Measurements from ENCODE around the gene DDB1. TPM values are rescaled to one million over a fixed set of nuclear protein-coding genes. Genes with fewer than 3 reads are reported as not detected.

The DDB1 gene
- total and polyA plus RNA-seq, 2 of the 4 experiments (the other 2 are of a cell fraction): 221 to 412 TPM

DNA sequence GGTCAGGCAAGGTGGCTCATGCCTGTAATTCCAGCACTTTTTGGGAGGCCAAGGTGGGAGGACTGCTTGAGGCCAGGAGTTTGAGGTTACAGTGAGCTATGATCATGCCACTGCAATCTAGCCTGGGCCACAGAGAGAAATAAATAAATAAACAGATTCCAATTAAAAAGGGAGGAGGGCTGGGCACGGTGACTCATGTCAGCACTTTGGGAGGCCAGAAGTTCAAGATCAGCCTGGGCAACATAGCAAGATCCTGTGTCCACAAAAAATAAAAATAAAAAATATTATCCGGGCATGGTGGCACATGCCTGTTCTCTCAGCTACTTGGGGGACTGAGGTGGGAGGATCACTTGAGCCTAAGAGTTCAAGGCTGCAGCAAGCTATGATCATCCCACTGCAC lies 21.3 kb upstream of the DDB1 start:
- no peak overlapping the region for H4K91ac ChIP-seq (ENCODE audit: insufficient read depth, low read depth, low read length)
- no peak overlapping the region for H2AK5ac ChIP-seq (ENCODE audit: low read depth, low read length)
- H3K14ac ChIP-seq (replicated peaks; ENCODE audit: low read depth, low read length): no peak overlapping the region
- DNase-seq (no peak), ATAC-seq (ENCODE audit: low read depth) (no peak)
- no peak overlapping the region for H2AK9ac ChIP-seq (replicated peaks; ENCODE audit: low read depth, low read length, poor library complexity)
- H2BK15ac ChIP-seq (ENCODE audit: low read depth, low read length): no peak overlapping the region
- no peak overlapping the region for H2BK20ac ChIP-seq (ENCODE audit: low read depth, low read length)
- no peak overlapping the region for H2BK5ac ChIP-seq (ENCODE audit: low read depth, low read length, poor library complexity, severe bottlenecking)
- H3K4me2 ChIP-seq (ENCODE audit: low read depth, low read length): no peak overlapping the region
- ChIA-PET POLR2A (ENCODE audit: unreplicated experiment) (no interaction called here), CTCF (no interaction called here)
- no peak overlapping the region for H3K18ac ChIP-seq (ENCODE audit: low read depth, low read length)
- no peak overlapping the region for H4K5ac ChIP-seq (ENCODE audit: low read depth, low read length)
- H3K9me3 ChIP-seq (ENCODE audit: control insufficient read depth, insufficient read depth, low read length): no peaks in the 10 kb centered on the region
- H4K20me1 ChIP-seq (ENCODE audit: insufficient read depth, low read length): no peaks in the 10 kb centered on the region
- intact Hi-C loops (cut with micrococcal nuclease): no loop called here
- WGBS, 2 experiments (ENCODE audit: extremely low coverage in 2 of 2, insufficient read length in 1 of 2): no CpG with 5 or more reads among the region's 2 CpGs
- in situ Hi-C loops (cut with MboI; ENCODE audit: low sequenced_read_pairs): no loop called here
- H3K4me3 ChIP-seq (ENCODE audit: insufficient read depth, low read depth, low read length): no peak overlapping the region
- BruUV-seq (replicated peaks): no TSS peak
- peaks cover 9% of the 10 kb centered on the region for H3K9me1 ChIP-seq (ENCODE audit: insufficient read depth, low read length)
- H2BK120ac ChIP-seq (ENCODE audit: low read depth, low read length): no peak overlapping the region
- H3K36me3 ChIP-seq (ENCODE audit: control insufficient read depth, insufficient read depth, low read length): peaks cover 38% of the 10 kb centered on the region
- TF ChIP-seq FOS (IDR thresholded peaks at IDR 0.05; ENCODE audit: low read depth, low read length) (no peak), MXI1 (IDR thresholded peaks at IDR 0.05; ENCODE audit: borderline replicate concordance, low read depth, low read length) (no peak), MAZ (IDR thresholded peaks at IDR 0.05; ENCODE audit: borderline replicate concordance, low read depth, low read length) (no peak), CEBPB (IDR thresholded peaks at IDR 0.05; ENCODE audit: low read depth, low read length) (no peak), RAD21 (IDR thresholded peaks at IDR 0.05; ENCODE audit: low read length) (no peak), SMC3 (IDR thresholded peaks at IDR 0.05; ENCODE audit: low read depth, low read length) (no peak), POLR2A (IDR thresholded peaks at IDR 0.05; ENCODE audit: low read depth, low read length) (no peak), RCOR1 (IDR thresholded peaks at IDR 0.05; ENCODE audit: insufficient replicate concordance, low read length) (no peak), CHD1 (IDR thresholded peaks at IDR 0.05; ENCODE audit: low read depth, low read length) (no peak), NFE2L2 (IDR thresholded peaks at IDR 0.05; ENCODE audit: low read depth, low read length) (no peak), BHLHE40 (IDR thresholded peaks at IDR 0.05; ENCODE audit: low read depth, low read length) (no peak), RFX5 (IDR thresholded peaks at IDR 0.05; ENCODE audit: low read depth, low read length) (no peak), MAFK (IDR thresholded peaks at IDR 0.05; ENCODE audit: low read depth, low read length) (no peak)
- TF ChIP-seq, protein P1, sequence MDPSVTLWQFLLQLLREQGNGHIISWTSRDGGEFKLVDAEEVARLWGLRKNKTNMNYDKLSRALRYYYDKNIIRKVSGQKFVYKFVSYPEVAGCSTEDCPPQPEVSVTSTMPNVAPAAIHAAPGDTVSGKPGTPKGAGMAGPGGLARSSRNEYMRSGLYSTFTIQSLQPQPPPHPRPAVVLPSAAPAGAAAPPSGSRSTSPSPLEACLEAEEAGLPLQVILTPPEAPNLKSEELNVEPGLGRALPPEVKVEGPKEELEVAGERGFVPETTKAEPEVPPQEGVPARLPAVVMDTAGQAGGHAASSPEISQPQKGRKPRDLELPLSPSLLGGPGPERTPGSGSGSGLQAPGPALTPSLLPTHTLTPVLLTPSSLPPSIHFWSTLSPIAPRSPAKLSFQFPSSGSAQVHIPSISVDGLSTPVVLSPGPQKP (IDR thresholded peaks at IDR 0.05; ENCODE audit: borderline replicate concordance, low read depth, low read length): no peak
- TF ChIP-seq, protein P2, sequence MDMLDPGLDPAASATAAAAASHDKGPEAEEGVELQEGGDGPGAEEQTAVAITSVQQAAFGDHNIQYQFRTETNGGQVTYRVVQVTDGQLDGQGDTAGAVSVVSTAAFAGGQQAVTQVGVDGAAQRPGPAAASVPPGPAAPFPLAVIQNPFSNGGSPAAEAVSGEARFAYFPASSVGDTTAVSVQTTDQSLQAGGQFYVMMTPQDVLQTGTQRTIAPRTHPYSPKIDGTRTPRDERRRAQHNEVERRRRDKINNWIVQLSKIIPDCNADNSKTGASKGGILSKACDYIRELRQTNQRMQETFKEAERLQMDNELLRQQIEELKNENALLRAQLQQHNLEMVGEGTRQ (IDR thresholded peaks at IDR 0.05; ENCODE audit: low read depth, low read length): no peak
- TF ChIP-seq, protein P3, sequence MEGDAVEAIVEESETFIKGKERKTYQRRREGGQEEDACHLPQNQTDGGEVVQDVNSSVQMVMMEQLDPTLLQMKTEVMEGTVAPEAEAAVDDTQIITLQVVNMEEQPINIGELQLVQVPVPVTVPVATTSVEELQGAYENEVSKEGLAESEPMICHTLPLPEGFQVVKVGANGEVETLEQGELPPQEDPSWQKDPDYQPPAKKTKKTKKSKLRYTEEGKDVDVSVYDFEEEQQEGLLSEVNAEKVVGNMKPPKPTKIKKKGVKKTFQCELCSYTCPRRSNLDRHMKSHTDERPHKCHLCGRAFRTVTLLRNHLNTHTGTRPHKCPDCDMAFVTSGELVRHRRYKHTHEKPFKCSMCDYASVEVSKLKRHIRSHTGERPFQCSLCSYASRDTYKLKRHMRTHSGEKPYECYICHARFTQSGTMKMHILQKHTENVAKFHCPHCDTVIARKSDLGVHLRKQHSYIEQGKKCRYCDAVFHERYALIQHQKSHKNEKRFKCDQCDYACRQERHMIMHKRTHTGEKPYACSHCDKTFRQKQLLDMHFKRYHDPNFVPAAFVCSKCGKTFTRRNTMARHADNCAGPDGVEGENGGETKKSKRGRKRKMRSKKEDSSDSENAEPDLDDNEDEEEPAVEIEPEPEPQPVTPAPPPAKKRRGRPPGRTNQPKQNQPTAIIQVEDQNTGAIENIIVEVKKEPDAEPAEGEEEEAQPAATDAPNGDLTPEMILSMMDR (conservative IDR thresholded peaks at IDR 0.05; ENCODE audit: low read depth, low read length): no peak
- H3K4ac ChIP-seq (ENCODE audit: low read depth, low read length): no peak overlapping the region
- H3K56ac ChIP-seq (ENCODE audit: extremely low read depth, insufficient read depth, low read length): no peak overlapping the region
- H4K8ac ChIP-seq (ENCODE audit: low read depth in 2 of 2, low read length in 2 of 2): no peak overlapping the region
- H3K27ac ChIP-seq (ENCODE audit: insufficient read depth, low read length): no peak overlapping the region
- dilution Hi-C loops (cut with HindIII; ENCODE audit: low sequenced_read_pairs, unreplicated experiment): no loop called here
- no peaks in the 10 kb centered on the region for H3K27me3 ChIP-seq (ENCODE audit: control insufficient read depth, insufficient read depth, low read length)
- peaks cover 8 to 12% of the 10 kb centered on the region in 2 experiments for H3K79me1 ChIP-seq (ENCODE audit: low read depth in 1 of 2, low read length in 2 of 2)
- no peak overlapping the region for H2AFZ ChIP-seq (replicated peaks; ENCODE audit: low read length, poor library complexity)
- no peaks in the 10 kb centered on the region for H3K4me1 ChIP-seq (ENCODE audit: control insufficient read depth, insufficient read depth, low read length)
- no peak overlapping the region for H3K23ac ChIP-seq (ENCODE audit: low read depth, low read length)
- H3K9ac ChIP-seq (ENCODE audit: low read depth, low read length): no peak overlapping the region
